IPS-11a (cell line): ENCODE data around the gene BLNK.

ENCODE experiments used
- H3K4me3 ChIP-seq: one replicate; pipeline ENCODE4 v1.5.1; 2013; ENCODE audit warnings: low read depth, low read length, control low read depth

BLNK gene

DNA sequence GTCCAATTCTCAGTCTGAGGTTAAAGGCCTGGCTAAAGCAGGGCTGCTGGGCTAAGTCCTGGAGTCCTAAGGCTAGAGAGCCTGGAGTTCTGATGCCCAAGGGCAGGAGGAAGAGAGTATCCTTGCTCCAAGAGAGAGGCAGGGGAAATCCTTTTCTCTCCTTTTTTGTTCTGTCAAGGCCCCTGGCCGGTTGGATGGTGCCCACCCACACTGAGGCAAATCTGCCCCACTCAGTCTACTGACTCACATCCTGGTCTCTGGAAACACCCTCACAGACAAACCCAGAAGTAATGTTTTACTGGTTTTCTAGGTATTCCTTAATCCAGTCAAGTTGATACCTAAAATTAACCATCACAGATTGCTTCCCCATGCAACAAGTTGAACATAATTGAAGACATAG is 118.3 kb downstream of the BLNK start:
- H3K4me3 ChIP-seq: no peak overlapping the region

DNA sequence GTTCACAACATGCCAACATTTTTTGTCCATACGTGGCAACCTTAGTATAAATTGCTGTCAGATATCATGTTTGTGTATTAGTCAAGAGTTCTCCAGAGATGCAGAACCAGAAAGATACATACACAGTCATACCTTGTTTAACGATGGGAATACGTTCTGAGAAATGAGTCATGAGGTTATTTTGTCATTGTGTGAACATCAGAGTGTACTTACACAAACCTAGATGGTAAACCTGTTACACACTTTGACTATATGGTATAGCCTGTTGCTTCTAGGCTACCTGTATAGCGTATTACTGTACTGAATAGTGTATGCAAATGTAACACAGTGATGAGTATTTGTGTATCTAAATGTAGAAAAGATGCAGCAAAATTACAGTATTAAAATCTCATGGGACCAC is 118.9 kb downstream of the BLNK start:
- no peak overlapping the region for H3K4me3 ChIP-seq
